Neural crest cell (in vitro differentiated cells): ENCODE measurements around the gene NEK11. TPM values are rescaled to one million over a fixed set of nuclear protein-coding genes. Genes with fewer than 3 reads are reported as not detected.
"Not testable (repeated sequence)": the region's sequence is repeated elsewhere in the genome, so short reads cannot be mapped to it uniquely, and the experiment has no call there.

Source experiments
- DNase-seq: peaks from one replicate; pipeline ENCODE4 v3.0.0; 2021; ENCODE audit warnings: low read depth, mixed read lengths, low spot score
- H3K27ac Mint-ChIP-seq: one replicate; pipeline ENCODE4 v1.8.0; 2021; ENCODE audit warnings: mild to moderate bottlenecking, mixed read lengths; ENCODE audit not compliant: unreplicated experiment
- H3K27me3 Mint-ChIP-seq: 2 replicates; pipeline ENCODE4 v1.8.0; 2021; ENCODE audit warnings: low read depth, mild to moderate bottlenecking, mixed read lengths
- H3K36me3 Mint-ChIP-seq: 2 replicates; pipeline ENCODE4 v1.8.0; 2021; ENCODE audit warnings: low read depth, mild to moderate bottlenecking, mixed read lengths
- H3K4me1 Mint-ChIP-seq: 2 replicates; pipeline ENCODE4 v1.8.0; 2021; ENCODE audit warnings: mixed read lengths
- H3K4me3 Mint-ChIP-seq: one replicate; pipeline ENCODE4 v1.8.0; 2021; ENCODE audit warnings: mild to moderate bottlenecking, mixed read lengths
- H3K9me3 Mint-ChIP-seq: 2 replicates; pipeline ENCODE4 v1.8.0; 2021; ENCODE audit warnings: mixed read lengths
- CTCF ChIP-seq: fragments of 200-600 bp; sonication (generic); conservative IDR thresholded peaks from 2 replicates; pipeline ENCODE4 v1.5.0; 2021; ENCODE audit warnings: antibody characterized with exemption, mild to moderate bottlenecking
- total RNA-seq: library from RNA; stranded (reverse); gene quantifications from 2 replicates; pipeline ENCODE4 v1.2.1, GENCODE V29; 2021

The NEK11 gene
- total RNA-seq, 1 donor from 2014 or later, result 4.9 TPM

- Mint-ChIP-seq H3K36me3 (peaks cover 2% of the 10 kb centered on the region), H3K27ac (no peak overlapping the region), H3K4me3 (no peak overlapping the region), H3K9me3 (no peaks in the 10 kb centered on the region), H3K4me1 (peaks cover 8% of the 10 kb centered on the region), H3K27me3 (no peaks in the 10 kb centered on the region)
- TF ChIP-seq CTCF, result no peak
- DNase-seq, result no peak
Measured at GRCh38 chr3:131329774-131330173, 303.1 kb downstream of the NEK11 start.

GRCh38 chr3:131331456-131332085 is 304.9 kb downstream of the NEK11 start:
- H3K9me3 Mint-ChIP-seq, H3K4me1 Mint-ChIP-seq, H3K36me3 Mint-ChIP-seq, H3K27me3 Mint-ChIP-seq: not testable (repeated sequence)
- peak; percentile 3 for DNase-seq
- peak overlapping the region; percentile 67 for H3K4me3 Mint-ChIP-seq
- peak overlapping the region; percentile 67 for H3K27ac Mint-ChIP-seq

GRCh38 chr3:131338948-131339640 is 312.4 kb downstream of the NEK11 start:
- no peak for TF ChIP-seq CTCF
- H3K36me3 Mint-ChIP-seq, result peaks cover 4% of the 10 kb centered on the region
- no peak overlapping the region for H3K4me3 Mint-ChIP-seq
- H3K9me3 Mint-ChIP-seq, result peaks cover 9% of the 10 kb centered on the region
- H3K27me3 Mint-ChIP-seq, result no peaks in the 10 kb centered on the region
- no peak overlapping the region for H3K27ac Mint-ChIP-seq
- no peak for DNase-seq
- H3K4me1 Mint-ChIP-seq, result no peaks in the 10 kb centered on the region

- H3K4me3 Mint-ChIP-seq, result no peak overlapping the region
- no peaks in the 10 kb centered on the region for H3K4me1 Mint-ChIP-seq
- H3K27ac Mint-ChIP-seq, result no peak overlapping the region
- no peak for TF ChIP-seq CTCF
- no peaks in the 10 kb centered on the region for H3K27me3 Mint-ChIP-seq
- H3K9me3 Mint-ChIP-seq, result peaks cover 15% of the 10 kb centered on the region
- DNase-seq, result no peak
- peaks cover 7% of the 10 kb centered on the region for H3K36me3 Mint-ChIP-seq
Measured at GRCh38 chr3:131341761-131342160, 315.1 kb downstream of the NEK11 start.

GRCh38 chr3:131348911-131349310 is 322.2 kb downstream of the NEK11 start:
- H3K36me3 Mint-ChIP-seq, result peaks cover 3% of the 10 kb centered on the region
- DNase-seq, result no peak
- H3K9me3 Mint-ChIP-seq, result peaks cover 7% of the 10 kb centered on the region
- peaks cover 6% of the 10 kb centered on the region for H3K4me1 Mint-ChIP-seq
- no peak overlapping the region for H3K4me3 Mint-ChIP-seq
- no peak overlapping the region for H3K27ac Mint-ChIP-seq
- no peak for TF ChIP-seq CTCF
- H3K27me3 Mint-ChIP-seq, result no peaks in the 10 kb centered on the region

- Mint-ChIP-seq H3K4me3 (no peak overlapping the region), H3K27me3 (no peaks in the 10 kb centered on the region), H3K36me3 (peaks cover 1% of the 10 kb centered on the region), H3K9me3 (peaks cover 5% of the 10 kb centered on the region), H3K4me1 (peaks cover 6% of the 10 kb centered on the region), H3K27ac (no peak overlapping the region)
- DNase-seq, result no peak
- TF ChIP-seq CTCF, result no peak
Measured at GRCh38 chr3:131349454-131349853, 322.8 kb downstream of the NEK11 start.
